Lower lobe of right lung (tissue), 2 donors: Measurements from ENCODE around the gene TMPRSS9. TPM values are rescaled to one million over a fixed set of nuclear protein-coding genes. Genes with fewer than 3 reads are reported as not detected.

Source experiments
- ATAC-seq, 2 donors: fragments of 200-7000 bp; cut with Tn5 transposase; one replicate each; pipeline ENCODE4 v1.9.1; 2020 to 2022; ENCODE audit warnings: mild to moderate bottlenecking in 2 of 2, moderate library complexity in 2 of 2
- DNase-seq: peaks from one replicate; pipeline ENCODE4 v3.0.0-alpha.2; 2020
- H3K27ac ChIP-seq: fragments of 200-600 bp; one replicate; pipeline ENCODE4 v1.8.0; 2022
- H3K27me3 ChIP-seq: fragments of 200-600 bp; one replicate; pipeline ENCODE4 v1.8.0; 2022; ENCODE audit warnings: low read depth
- H3K36me3 ChIP-seq: fragments of 200-600 bp; one replicate; pipeline ENCODE4 v1.8.0; 2022; ENCODE audit warnings: mild to moderate bottlenecking
- H3K4me1 ChIP-seq: fragments of 200-600 bp; one replicate; pipeline ENCODE4 v1.8.0; 2022
- H3K4me3 ChIP-seq: fragments of 200-600 bp; one replicate; pipeline ENCODE4 v1.8.0; 2022; ENCODE audit warnings: mild to moderate bottlenecking
- H3K9me3 ChIP-seq: fragments of 200-600 bp; one replicate; pipeline ENCODE4 v1.8.0; 2022
- intact Hi-C: fragments of 100-400 bp; cut with DNase I; formaldehyde crosslinking; loops from one replicate; pipeline ENCODE4 v1.11.0; 2022
- total RNA-seq: library from RNA; stranded (reverse); fragmentation: NEBNext Ultra II Directional; extraction: Animal tissue kit (Norgen Biotek cat#: 25700); gene quantifications from one replicate; pipeline ENCODE4 v1.2.1, GENCODE V29; 2021
- TF ChIP-seq, protein P1 (sequence below): fragments of 200-600 bp; IDR thresholded peaks from one replicate; pipeline ENCODE4 v1.8.0; 2022; ENCODE audit warnings: antibody characterized with exemption, mild to moderate bottlenecking
- donor health status: DM: no; HTN: yes; CAD: no; lungs with severe emphysema.

TMPRSS9 gene
- total RNA-seq, 1 donor from 2014 or later = not detected

DNA sequence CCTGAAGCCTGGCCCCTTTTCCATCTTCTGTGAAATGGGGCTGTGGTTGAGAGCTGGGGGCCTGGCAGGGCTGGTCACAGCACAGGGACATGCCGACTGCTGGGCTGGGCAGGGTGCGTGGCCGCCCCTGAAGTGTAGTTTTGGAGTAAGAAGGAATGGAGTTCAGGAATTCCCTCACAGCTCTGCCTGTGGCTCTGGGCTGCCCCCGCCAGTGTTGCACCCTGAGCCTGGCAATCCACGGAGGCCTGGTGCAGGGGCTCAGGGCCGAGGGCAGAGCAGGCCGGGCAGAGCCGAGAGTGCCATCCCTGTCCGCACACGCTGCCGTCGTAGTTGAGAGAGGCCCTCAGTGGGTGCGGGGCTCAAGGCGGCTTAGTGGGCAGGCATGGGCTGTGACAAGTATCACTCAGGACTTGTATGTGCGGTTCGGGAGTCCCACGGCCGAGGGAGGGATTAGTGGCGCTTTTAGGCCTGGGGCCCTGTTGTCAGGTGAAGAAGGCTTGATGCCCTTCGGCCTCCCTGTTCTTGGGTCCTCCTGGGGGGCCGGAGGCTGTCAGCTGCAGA is 21.9 kb upstream of the TMPRSS9 start:
- Histone ChIP-seq H3K4me1 (peaks cover 7% of the 10 kb centered on the region), H3K9me3 (no peaks in the 10 kb centered on the region), H3K4me3 (no peak overlapping the region), H3K36me3 (peaks cover 22% of the 10 kb centered on the region), H3K27ac (no peak overlapping the region), H3K27me3 (no peaks in the 10 kb centered on the region)
- intact Hi-C loops = no loop called here
- TF ChIP-seq, protein P1, sequence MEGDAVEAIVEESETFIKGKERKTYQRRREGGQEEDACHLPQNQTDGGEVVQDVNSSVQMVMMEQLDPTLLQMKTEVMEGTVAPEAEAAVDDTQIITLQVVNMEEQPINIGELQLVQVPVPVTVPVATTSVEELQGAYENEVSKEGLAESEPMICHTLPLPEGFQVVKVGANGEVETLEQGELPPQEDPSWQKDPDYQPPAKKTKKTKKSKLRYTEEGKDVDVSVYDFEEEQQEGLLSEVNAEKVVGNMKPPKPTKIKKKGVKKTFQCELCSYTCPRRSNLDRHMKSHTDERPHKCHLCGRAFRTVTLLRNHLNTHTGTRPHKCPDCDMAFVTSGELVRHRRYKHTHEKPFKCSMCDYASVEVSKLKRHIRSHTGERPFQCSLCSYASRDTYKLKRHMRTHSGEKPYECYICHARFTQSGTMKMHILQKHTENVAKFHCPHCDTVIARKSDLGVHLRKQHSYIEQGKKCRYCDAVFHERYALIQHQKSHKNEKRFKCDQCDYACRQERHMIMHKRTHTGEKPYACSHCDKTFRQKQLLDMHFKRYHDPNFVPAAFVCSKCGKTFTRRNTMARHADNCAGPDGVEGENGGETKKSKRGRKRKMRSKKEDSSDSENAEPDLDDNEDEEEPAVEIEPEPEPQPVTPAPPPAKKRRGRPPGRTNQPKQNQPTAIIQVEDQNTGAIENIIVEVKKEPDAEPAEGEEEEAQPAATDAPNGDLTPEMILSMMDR = no peak
- no peak for ATAC-seq
- no peak for DNase-seq

DNA sequence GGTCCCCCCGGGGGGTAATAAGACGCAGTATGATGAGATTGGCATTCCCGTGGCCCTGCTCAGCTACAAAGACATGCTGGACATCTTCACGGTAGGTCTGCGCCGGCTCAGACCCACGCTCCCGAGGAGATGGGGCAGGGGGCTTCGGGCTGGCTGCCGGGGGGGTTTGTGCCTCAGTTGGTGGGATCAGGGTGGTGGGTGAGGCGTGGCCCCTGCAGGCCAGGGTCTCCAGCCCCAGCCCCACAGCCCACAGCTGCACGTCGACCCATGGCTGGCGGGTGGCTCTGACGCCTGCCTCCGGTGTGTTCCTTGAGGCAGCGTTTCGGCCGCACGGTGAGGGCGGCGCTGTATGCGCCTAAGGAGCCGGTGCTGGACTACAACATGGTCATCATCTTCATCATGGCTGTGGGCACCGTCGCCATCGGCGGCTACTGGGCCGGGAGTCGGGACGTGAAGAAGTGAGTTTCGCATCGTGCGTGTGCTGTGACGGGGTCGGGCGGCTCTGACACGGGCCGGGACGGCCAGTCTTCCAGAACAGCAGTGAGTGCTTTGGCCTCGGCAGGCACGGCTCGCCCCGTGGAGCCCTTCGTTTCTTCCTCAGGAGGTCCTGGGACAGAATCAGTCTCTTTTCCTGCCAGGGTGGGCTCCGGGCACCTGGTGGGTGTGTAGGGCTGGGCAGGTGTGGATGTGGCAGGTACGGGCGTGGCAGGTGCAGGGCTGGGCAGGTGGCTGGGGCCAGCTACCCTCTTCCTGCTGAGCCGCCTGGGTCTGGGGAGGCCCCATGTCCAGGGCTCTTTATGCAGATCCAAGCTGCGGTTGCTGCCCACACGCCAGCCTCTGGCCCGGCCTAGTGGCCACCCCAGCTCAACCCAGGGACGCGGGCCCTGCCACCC is 21.1 kb upstream of the TMPRSS9 start:
- Histone ChIP-seq H3K9me3 (no peaks in the 10 kb centered on the region), H3K27me3 (no peaks in the 10 kb centered on the region), H3K4me3 (no peak overlapping the region), H3K4me1 (no peaks in the 10 kb centered on the region), H3K27ac (no peak overlapping the region), H3K36me3 (peaks cover 22% of the 10 kb centered on the region)
- no peak for DNase-seq
- intact Hi-C loops = no loop called here
- no peak for ATAC-seq
- TF ChIP-seq, protein P1 = no peak

DNA sequence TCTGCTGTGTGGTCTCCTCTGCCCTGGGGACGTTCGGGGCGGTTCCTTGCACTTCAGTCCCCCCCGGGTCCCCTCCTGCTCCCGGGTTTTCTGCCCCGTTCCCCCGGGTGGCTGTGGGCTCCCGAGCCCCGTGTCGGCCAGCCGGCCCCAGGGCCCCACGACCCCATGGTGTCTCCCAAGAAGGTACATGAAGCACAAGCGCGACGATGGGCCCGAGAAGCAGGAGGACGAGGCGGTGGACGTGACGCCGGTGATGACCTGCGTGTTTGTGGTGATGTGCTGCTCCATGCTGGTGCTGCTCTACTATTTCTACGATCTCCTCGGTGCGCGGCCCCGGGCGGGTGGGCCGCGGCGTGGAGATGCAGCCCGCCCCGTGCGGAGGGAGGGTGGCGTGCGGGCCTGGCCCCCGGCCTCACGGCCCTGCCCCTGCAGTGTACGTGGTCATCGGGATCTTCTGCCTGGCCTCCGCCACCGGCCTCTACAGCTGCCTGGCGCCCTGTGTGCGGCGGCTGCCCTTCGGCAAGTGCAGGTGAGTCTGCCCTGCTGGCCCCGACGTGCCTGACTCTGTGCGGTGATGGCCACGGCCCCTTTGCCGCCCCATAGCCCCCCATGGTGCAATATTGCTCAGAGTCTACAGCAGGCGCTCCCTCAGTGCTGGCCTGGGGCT is 20.3 kb upstream of the TMPRSS9 start:
- intact Hi-C loops = no loop called here
- Histone ChIP-seq H3K36me3 (peaks cover 22% of the 10 kb centered on the region), H3K9me3 (no peaks in the 10 kb centered on the region)

DNA sequence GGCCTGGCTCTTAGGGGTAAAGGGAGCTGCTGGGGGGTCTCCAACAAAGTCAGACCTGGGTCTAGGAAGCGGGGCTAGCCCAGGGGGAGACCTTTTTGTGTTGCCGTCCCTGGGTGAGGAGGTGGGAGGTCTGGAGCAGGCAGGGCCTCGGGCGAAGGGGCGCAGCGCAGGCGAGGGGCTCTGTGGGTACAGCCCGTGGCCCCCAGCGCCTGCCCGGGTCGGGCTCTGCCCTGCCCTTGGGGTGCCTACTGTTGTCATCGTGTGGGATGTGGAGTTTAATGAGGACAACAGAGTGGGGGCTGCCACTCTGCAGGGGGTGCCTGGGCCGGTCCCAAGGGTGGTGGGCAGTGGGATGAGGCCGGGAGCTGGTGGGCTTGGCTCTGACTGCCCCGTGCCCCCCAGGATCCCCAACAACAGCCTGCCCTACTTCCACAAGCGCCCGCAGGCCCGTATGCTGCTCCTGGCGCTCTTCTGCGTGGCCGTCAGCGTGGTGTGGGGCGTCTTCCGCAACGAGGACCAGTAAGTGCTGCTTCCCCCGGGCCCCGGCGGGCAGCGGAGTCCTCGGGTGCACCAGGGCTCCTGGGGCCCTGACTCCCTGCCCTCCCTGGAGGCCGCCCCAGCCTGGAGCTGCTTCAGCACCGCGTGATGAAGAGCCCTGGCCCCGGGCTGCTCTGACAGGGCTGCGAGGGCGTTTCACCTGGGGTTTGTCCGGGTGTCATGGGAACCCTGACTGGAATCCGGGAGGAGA is 19.4 kb upstream of the TMPRSS9 start:
- TF ChIP-seq, protein P1 = no peak
- no peak for ATAC-seq
- H3K27ac ChIP-seq = no peak overlapping the region
- intact Hi-C loops = no loop called here
- H3K9me3 ChIP-seq = no peaks in the 10 kb centered on the region
- DNase-seq = no peak
- no peaks in the 10 kb centered on the region for H3K4me1 ChIP-seq
- H3K36me3 ChIP-seq = peaks cover 25% of the 10 kb centered on the region
- H3K27me3 ChIP-seq = no peaks in the 10 kb centered on the region
- no peak overlapping the region for H3K4me3 ChIP-seq

More for the DNA sequence above, 20.3 kb upstream of the TMPRSS9 start:
- TF ChIP-seq, protein P1 = no peak
- Histone ChIP-seq H3K4me1 (no peaks in the 10 kb centered on the region), H3K27me3 (no peaks in the 10 kb centered on the region), H3K4me3 (no peak overlapping the region), H3K27ac (no peak overlapping the region)
- no peak for ATAC-seq
- no peak for DNase-seq

DNA sequence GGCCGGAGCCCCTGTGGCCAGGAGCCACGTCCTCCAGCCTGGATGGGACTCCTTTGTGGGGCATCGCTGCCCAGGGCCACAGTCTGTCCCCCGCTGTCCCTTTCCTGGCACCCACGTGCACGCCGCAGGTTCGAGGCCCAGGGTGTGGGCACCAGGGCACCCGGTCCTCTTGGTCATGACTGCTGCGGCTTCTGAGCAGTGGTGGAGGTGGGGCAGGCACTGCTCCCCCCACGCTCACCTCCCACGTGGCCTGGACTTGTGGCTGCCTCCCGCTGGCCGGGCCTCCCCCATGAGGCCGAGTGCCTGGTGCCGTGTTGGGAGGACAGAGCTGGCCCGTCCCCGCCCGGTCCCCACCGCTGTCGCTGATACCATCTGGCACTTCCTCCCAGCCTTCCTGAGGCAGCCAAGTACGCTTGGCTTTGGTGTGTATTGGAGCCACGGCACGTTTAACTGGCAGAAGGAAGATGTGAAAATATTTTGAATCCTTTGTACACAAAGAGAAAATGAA is 18.8 kb upstream of the TMPRSS9 start:
- Histone ChIP-seq H3K36me3 (peaks cover 25% of the 10 kb centered on the region), H3K9me3 (no peaks in the 10 kb centered on the region), H3K4me1 (no peaks in the 10 kb centered on the region), H3K27me3 (no peaks in the 10 kb centered on the region), H3K4me3 (no peak overlapping the region), H3K27ac (no peak overlapping the region)
- intact Hi-C loops = no loop called here
- ATAC-seq (no peak), DNase-seq (no peak)
- TF ChIP-seq, protein P1 = no peak
